Prostate gland (tissue), 2 donors: ENCODE measurements around the gene C17orf107.

ENCODE experiments used
- POLR2A ChIP-seq: fragments of 450-650 bp; IDR thresholded peaks from one replicate; pipeline ENCODE4 v1.6.1; 2016; ENCODE audit warnings: antibody characterized with exemption, mild to moderate bottlenecking
- POLR2AphosphoS5 ChIP-seq: sonication (generic); formaldehyde crosslinking; IDR thresholded peaks from one replicate; pipeline ENCODE4 v1.6.1; 2017; ENCODE audit warnings: antibody characterized with exemption
- TF ChIP-seq, protein P1 (sequence below), 4 experiments: fragments of 200-600 bp in 2 of 4; fragments of 450-650 bp in 2 of 4; sonication (generic) in 2 of 4; IDR thresholded peaks; 1 replicate in 3 of 4; 2 replicates in 1 of 4; pipeline ENCODE4 v1.5.1; 2016 to 2019; ENCODE audit warnings: antibody characterized with exemption in 4 of 4, mild to moderate bottlenecking in 2 of 4, moderate library complexity in 2 of 4

GRCh38 chr17:4859816-4860625, 39.3 kb upstream of the C17orf107 start:
- TF ChIP-seq, protein P1, sequence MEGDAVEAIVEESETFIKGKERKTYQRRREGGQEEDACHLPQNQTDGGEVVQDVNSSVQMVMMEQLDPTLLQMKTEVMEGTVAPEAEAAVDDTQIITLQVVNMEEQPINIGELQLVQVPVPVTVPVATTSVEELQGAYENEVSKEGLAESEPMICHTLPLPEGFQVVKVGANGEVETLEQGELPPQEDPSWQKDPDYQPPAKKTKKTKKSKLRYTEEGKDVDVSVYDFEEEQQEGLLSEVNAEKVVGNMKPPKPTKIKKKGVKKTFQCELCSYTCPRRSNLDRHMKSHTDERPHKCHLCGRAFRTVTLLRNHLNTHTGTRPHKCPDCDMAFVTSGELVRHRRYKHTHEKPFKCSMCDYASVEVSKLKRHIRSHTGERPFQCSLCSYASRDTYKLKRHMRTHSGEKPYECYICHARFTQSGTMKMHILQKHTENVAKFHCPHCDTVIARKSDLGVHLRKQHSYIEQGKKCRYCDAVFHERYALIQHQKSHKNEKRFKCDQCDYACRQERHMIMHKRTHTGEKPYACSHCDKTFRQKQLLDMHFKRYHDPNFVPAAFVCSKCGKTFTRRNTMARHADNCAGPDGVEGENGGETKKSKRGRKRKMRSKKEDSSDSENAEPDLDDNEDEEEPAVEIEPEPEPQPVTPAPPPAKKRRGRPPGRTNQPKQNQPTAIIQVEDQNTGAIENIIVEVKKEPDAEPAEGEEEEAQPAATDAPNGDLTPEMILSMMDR (IDR thresholded peaks at IDR 0.05): no peak
- TF ChIP-seq POLR2AphosphoS5 (no peak), POLR2A (no peak)
